HG03108 (cell line): ENCODE data around the gene CTBP2.

Experiments used
- ATAC-seq: cut with Tn5 transposase; IDR thresholded peaks from one replicate; pipeline ENCODE4 v1.9.1; 2021; ENCODE audit warnings: moderate library complexity; ENCODE audit not compliant: unreplicated experiment

The CTBP2 gene

DNA sequence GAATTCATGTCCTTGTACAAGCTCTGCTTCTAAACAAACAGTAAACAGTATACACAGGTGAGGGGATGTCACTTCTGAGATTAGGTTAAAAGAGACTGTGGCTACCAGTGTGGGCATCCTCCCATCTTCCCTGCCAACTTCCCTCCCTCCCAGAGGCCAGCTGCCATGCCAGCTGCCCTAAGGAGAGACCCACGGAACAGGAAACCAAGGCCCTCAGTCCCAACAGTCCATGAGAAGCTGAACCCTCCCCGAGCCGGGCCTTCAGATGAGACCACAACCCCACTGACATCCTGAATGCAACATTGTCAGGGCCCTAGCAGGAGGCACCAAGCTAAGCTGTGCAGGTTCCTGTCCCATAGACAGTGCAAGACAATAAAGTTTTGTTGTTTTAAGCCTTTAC lies 106.1 kb downstream of the CTBP2 start:
- ATAC-seq, result no peak

- ATAC-seq, result no peak
Observed at GRCh38 chr10:125052146-125052545, 108.2 kb downstream of the CTBP2 start.

DNA sequence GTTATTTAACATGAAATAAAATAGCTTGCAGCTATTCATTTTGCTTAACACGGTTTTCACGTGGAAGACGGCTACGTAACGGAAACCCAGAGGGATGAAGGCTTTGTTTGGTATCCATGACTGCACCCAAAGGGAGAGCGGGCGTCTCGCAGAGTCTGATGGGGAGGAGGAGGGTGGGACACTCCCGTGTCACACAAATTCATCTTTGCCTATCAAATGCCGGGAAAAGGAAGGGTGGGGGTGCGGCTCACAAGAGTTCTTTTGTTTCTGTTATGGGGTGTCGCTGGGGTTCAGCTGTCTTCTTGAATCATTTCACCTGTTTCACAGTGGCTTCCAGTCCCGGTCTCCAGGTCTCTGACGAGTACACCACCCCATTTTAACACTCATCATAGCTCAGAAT lies 110.0 kb downstream of the CTBP2 start:
- ATAC-seq, result no peak

DNA sequence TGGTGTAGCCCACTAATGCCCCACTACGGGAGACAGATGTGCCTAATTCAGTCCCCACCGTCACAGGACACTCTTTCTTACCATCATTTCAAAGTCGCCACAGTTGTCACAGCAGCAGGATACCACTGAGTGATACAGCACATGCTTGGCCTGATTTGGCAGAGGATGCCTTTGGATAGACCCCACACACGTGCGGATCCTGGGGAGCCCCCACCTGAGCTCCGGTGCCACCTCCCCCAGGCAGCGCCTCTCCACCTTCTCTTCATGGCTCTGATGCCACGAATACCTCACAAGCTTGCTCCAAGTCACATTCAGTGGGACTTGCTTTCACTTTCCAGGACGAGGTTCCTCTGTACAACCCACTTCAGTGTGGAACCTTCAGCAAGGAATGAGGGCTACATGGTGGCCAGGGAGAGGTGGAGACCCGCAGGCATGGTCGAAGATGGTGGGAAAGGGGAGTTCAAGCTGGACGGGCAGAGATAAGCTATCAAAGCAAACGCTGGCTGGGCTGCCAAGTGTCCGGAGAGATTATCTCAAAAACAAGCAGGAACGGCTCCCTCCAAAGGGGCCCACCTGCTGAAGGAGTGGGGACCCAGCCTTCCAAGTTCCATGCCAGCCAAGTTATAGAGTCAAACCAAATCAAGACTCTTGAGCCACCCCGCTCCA lies 111.0 kb downstream of the CTBP2 start:
- ATAC-seq, result no peak

DNA sequence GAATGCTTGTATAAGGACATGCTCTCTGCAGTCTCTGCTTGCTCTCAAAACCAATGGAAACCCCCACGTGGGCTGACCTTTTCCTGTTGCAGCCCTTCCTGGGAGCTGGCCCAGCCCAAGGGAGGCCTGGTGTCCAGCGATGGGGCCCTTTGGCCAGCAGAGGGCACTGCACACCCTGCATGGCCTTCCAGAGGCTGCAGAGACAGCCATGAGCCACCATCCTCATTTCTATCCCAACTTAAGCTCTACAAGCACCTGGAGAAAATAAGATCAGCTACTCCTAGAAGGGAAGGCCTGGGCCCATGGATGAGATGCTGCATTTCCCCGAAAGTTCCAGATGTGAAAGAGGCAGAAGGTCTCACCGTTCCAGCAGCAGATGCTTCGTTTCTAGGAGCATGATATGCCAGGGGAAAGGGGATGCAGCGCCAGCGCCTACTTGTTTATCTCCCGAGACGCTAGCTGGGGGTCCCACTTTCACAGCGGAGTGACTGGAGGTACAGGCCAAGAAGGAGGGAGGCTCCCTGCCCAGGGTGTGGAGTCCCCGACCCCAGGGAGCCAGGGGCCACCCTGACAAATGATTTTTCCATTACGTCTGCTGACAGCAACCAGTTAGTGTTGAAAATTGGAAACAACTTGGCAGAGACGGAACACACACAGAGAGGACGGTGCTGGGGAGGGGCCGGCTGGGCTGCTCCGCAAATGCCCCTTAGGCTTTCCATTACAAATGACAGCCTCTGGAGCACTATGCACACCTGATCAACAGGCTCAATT lies 112.1 kb downstream of the CTBP2 start:
- ATAC-seq, result peak; percentile 83

DNA sequence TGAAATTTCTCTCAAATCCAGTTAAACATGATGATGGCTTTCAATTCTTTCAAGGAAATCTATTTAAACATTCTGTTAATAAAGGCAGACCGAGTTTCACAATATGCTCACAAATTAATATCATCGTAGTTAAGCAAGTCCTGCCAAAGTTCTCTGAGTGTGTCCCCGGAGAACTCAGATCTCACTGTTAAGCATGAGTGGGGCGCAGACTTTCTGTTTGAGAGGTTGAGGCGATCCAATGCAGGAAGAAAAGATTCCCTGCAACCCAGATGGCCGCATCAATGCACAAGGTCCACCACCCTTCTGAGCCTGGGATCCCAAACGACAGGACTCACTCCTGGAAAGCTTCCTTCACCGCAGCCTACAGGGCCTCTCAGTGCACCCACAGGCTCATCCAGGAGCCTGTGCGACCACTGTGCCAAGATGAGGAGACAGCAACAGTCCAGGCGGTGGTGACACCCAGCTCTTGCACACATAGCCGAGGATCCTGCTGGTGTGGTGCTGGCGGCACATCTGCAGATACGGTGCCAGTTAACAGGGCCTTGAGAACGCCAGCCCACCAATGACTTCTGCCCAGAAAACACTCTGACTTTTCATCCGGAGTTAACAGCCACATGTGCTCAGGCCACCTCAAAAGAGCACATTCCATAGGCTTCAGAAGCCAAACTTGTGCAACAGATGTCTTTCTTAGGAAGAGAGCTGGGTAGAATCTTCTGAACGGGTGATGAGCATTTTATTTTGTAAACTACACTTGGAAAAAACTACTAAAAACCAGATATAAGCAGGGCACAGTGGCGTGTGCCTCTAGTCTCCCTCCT lies 116.3 kb downstream of the CTBP2 start:
- ATAC-seq, result no peak

DNA sequence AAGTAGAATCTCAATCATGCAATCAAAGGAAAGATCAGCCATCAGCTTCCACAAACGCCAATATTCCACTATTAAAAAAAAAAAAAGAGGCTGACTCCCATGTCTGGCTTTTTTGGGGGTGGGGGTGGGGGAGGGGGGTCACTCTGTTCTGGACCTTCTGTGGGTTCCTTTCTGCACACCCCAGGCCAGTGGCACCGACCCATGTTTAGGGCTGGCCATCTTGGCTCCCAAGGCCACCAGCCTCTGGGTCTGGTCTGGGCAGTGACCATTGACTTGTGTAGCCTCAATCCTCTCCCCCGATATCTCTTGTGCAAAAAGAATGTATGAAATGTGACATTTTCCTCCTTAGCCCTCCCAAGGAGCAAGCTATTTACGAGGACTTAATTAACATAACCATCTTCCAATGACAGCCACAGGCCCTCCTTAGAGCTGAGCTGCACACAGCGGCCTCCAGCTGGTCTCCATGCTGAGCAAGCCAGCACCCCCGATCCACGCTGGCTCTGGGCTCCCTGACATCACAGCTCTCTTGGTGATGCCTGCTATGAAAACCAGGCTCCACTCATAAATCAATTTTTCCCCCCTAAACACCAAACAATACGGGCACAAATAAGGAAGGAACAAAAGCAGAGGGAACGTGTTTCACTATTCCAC lies 118.4 kb downstream of the CTBP2 start:
- ATAC-seq, result no peak

- ATAC-seq, result no peak
Observed at GRCh38 chr10:125039354-125039769, 121.0 kb downstream of the CTBP2 start.

DNA sequence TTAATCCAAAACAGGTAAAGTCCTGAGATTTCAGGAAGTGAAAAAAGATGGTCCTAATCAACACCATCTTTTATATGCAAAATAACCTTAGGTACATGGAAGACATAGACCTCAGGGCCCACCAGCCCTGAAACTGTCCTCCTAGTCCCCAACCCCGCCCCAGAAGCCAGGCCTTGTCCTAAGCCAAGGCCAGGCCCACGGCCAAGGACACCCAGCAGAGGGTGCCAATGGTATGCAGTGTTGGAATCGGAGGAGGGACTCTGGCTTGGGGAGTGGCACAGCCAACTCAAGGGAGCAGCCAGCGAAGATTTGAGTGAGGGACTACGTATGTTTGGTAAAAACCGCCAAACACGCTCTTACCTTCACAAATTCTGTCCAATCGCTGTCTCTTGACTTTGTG lies 121.7 kb downstream of the CTBP2 start:
- no peak for ATAC-seq

GRCh38 chr10:125037145-125037877 lies 123.1 kb downstream of the CTBP2 start:
- ATAC-seq, result no peak

- ATAC-seq, result no peak
Observed at GRCh38 chr10:125035588-125036295, 124.6 kb downstream of the CTBP2 start.

- no peak for ATAC-seq
Observed at GRCh38 chr10:125035136-125035535, 125.2 kb downstream of the CTBP2 start.

- ATAC-seq, result no peak
Observed at GRCh38 chr10:125034675-125035074, 125.7 kb downstream of the CTBP2 start.

GRCh38 chr10:125033146-125033924 lies 127.0 kb downstream of the CTBP2 start:
- no peak for ATAC-seq

- no peak for ATAC-seq
Observed at GRCh38 chr10:125032474-125033020, 127.8 kb downstream of the CTBP2 start.

GRCh38 chr10:125030567-125031197 lies 129.7 kb downstream of the CTBP2 start:
- no peak for ATAC-seq

GRCh38 chr10:125029584-125030242 lies 130.7 kb downstream of the CTBP2 start:
- ATAC-seq, result no peak
